Neural crest cell (in vitro differentiated cells): Measurements from ENCODE around the gene NKAIN2. TPM values are rescaled to one million over a fixed set of nuclear protein-coding genes. Genes with fewer than 3 reads are reported as not detected.

ENCODE experiments used
- DNase-seq: peaks from one replicate; pipeline ENCODE4 v3.0.0; 2021; ENCODE audit warnings: low read depth, mixed read lengths, low spot score
- H3K27ac Mint-ChIP-seq: one replicate; pipeline ENCODE4 v1.8.0; 2021; ENCODE audit warnings: mild to moderate bottlenecking, mixed read lengths; ENCODE audit not compliant: unreplicated experiment
- H3K27me3 Mint-ChIP-seq: 2 replicates; pipeline ENCODE4 v1.8.0; 2021; ENCODE audit warnings: low read depth, mild to moderate bottlenecking, mixed read lengths
- H3K36me3 Mint-ChIP-seq: 2 replicates; pipeline ENCODE4 v1.8.0; 2021; ENCODE audit warnings: low read depth, mild to moderate bottlenecking, mixed read lengths
- H3K4me1 Mint-ChIP-seq: 2 replicates; pipeline ENCODE4 v1.8.0; 2021; ENCODE audit warnings: mixed read lengths
- H3K4me3 Mint-ChIP-seq: one replicate; pipeline ENCODE4 v1.8.0; 2021; ENCODE audit warnings: mild to moderate bottlenecking, mixed read lengths
- H3K9me3 Mint-ChIP-seq: 2 replicates; pipeline ENCODE4 v1.8.0; 2021; ENCODE audit warnings: mixed read lengths
- CTCF ChIP-seq: fragments of 200-600 bp; sonication (generic); conservative IDR thresholded peaks from 2 replicates; pipeline ENCODE4 v1.5.0; 2021; ENCODE audit warnings: antibody characterized with exemption, mild to moderate bottlenecking
- total RNA-seq: library from RNA; stranded (reverse); gene quantifications from 2 replicates; pipeline ENCODE4 v1.2.1, GENCODE V29; 2021

The NKAIN2 gene
- total RNA-seq, 1 donor from 2014 or later: 1.1 TPM

GRCh38 chr6:124254941-124255685 is 451.4 kb downstream of the NKAIN2 start:
- Mint-ChIP-seq H3K27me3 (no peaks in the 10 kb centered on the region), H3K27ac (no peak overlapping the region), H3K36me3 (no peaks in the 10 kb centered on the region), H3K4me1 (no peaks in the 10 kb centered on the region), H3K4me3 (no peak overlapping the region), H3K9me3 (no peaks in the 10 kb centered on the region)
- DNase-seq: no peak
- TF ChIP-seq CTCF: no peak

- Mint-ChIP-seq H3K36me3 (no peaks in the 10 kb centered on the region), H3K27ac (no peak overlapping the region), H3K4me1 (no peaks in the 10 kb centered on the region), H3K9me3 (no peaks in the 10 kb centered on the region), H3K4me3 (no peak overlapping the region), H3K27me3 (no peaks in the 10 kb centered on the region)
- DNase-seq: no peak
- no peak for TF ChIP-seq CTCF
Observed at GRCh38 chr6:124260337-124260736, 456.7 kb downstream of the NKAIN2 start.

GRCh38 chr6:124269733-124270132 is 466.1 kb downstream of the NKAIN2 start:
- Mint-ChIP-seq H3K36me3 (no peaks in the 10 kb centered on the region), H3K27ac (no peak overlapping the region), H3K9me3 (peaks cover 5% of the 10 kb centered on the region), H3K4me1 (no peaks in the 10 kb centered on the region), H3K27me3 (no peaks in the 10 kb centered on the region), H3K4me3 (no peak overlapping the region)
- DNase-seq: no peak
- no peak for TF ChIP-seq CTCF

GRCh38 chr6:124273701-124274100 is 470.0 kb downstream of the NKAIN2 start:
- H3K27ac Mint-ChIP-seq: no peak overlapping the region
- peaks cover 5% of the 10 kb centered on the region for H3K9me3 Mint-ChIP-seq
- no peak for TF ChIP-seq CTCF
- H3K27me3 Mint-ChIP-seq: no peaks in the 10 kb centered on the region
- H3K36me3 Mint-ChIP-seq: no peaks in the 10 kb centered on the region
- DNase-seq: no peak
- H3K4me1 Mint-ChIP-seq: no peaks in the 10 kb centered on the region
- no peak overlapping the region for H3K4me3 Mint-ChIP-seq

GRCh38 chr6:124282541-124282940 is 478.9 kb downstream of the NKAIN2 start:
- no peak for DNase-seq
- H3K9me3 Mint-ChIP-seq: peaks cover 9% of the 10 kb centered on the region
- H3K4me1 Mint-ChIP-seq: no peaks in the 10 kb centered on the region
- no peaks in the 10 kb centered on the region for H3K27me3 Mint-ChIP-seq
- H3K27ac Mint-ChIP-seq: no peak overlapping the region
- no peak overlapping the region for H3K4me3 Mint-ChIP-seq
- H3K36me3 Mint-ChIP-seq: no peaks in the 10 kb centered on the region
- no peak for TF ChIP-seq CTCF
